Measurements from ENCODE around the gene PRELID1. TPM values are rescaled to one million over a fixed set of nuclear protein-coding genes. Genes with fewer than 3 reads are reported as not detected.
A peak's percentile ranks its signal among the peaks of the same experiment; 100 is the strongest.

PRELID1 gene
- total and polyA plus RNA-seq, 10 of the 15 experiments (the other 5 are each of a cell fraction or from before 2014, with no cell fraction given): 30.9 to 584 (median 254) TPM

DNA sequence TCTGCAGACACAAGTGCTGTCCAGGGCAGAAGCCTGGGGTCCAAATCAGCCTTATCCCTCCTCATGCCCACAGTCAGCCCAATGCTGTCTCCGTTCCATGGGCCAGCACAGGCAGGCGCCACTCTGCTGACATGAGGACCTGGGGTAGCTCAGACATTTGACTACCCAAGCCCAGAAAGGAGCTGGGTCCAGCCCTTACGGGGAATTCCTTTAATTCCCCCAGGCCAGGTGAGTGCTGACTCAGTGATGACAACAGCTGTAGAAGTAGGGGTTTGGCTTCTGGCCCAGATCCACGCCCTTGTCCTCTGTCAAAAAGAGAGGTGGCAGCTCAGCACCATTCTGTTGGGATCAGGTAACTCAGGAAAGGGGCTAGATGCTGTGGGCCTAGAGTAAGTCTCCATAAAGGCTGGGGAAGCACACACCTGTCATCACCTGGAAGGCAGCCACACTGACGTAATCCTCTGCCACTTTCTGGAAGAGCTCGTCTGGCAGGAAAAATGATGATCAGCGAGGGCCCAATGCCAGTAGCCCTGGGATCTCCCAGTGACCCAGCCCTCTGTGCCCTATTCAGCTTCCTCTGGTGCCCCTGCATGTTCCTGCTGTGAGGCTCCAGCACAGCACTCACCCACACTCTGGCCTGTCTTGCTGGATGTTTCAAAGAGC lies 2.0 kb upstream of the PRELID1 start (continued):
- TF ChIP-seq ZNF24 (IDR thresholded peaks at IDR 0.05) (no peak), NR2C2 (IDR thresholded peaks at IDR 0.05; ENCODE audit: borderline replicate concordance, control insufficient read depth, insufficient read length, low read depth) (no peak), SREBF2 (IDR thresholded peaks at IDR 0.05; ENCODE audit: low read length) (no peak), PML (IDR thresholded peaks at IDR 0.05; ENCODE audit: low read length) (no peak), IKZF1 (conservative IDR thresholded peaks at IDR 0.05) (0 out of 2 replicates have a peak, but pooled peaks have one; percentile 13), RFX5 (IDR thresholded peaks at IDR 0.05; ENCODE audit: low read depth, low read length) (no peak), NBN (IDR thresholded peaks at IDR 0.05) (no peak), SMARCA5 (IDR thresholded peaks at IDR 0.05) (no peak), ESRRA (IDR thresholded peaks at IDR 0.05; ENCODE audit: low read length) (no peak), TAF1 (IDR thresholded peaks at IDR 0.05; ENCODE audit: borderline replicate concordance, low read depth, low read length) (no peak), E4F1 (IDR thresholded peaks at IDR 0.05; ENCODE audit: borderline replicate concordance, partially characterized antibody) (no peak), ZNF384 (IDR thresholded peaks at IDR 0.05; ENCODE audit: borderline replicate concordance, low read depth, low read length) (no peak), KDM1A (IDR thresholded peaks at IDR 0.05; ENCODE audit: borderline replicate concordance) (no peak)
- TF ChIP-seq, protein P1, sequence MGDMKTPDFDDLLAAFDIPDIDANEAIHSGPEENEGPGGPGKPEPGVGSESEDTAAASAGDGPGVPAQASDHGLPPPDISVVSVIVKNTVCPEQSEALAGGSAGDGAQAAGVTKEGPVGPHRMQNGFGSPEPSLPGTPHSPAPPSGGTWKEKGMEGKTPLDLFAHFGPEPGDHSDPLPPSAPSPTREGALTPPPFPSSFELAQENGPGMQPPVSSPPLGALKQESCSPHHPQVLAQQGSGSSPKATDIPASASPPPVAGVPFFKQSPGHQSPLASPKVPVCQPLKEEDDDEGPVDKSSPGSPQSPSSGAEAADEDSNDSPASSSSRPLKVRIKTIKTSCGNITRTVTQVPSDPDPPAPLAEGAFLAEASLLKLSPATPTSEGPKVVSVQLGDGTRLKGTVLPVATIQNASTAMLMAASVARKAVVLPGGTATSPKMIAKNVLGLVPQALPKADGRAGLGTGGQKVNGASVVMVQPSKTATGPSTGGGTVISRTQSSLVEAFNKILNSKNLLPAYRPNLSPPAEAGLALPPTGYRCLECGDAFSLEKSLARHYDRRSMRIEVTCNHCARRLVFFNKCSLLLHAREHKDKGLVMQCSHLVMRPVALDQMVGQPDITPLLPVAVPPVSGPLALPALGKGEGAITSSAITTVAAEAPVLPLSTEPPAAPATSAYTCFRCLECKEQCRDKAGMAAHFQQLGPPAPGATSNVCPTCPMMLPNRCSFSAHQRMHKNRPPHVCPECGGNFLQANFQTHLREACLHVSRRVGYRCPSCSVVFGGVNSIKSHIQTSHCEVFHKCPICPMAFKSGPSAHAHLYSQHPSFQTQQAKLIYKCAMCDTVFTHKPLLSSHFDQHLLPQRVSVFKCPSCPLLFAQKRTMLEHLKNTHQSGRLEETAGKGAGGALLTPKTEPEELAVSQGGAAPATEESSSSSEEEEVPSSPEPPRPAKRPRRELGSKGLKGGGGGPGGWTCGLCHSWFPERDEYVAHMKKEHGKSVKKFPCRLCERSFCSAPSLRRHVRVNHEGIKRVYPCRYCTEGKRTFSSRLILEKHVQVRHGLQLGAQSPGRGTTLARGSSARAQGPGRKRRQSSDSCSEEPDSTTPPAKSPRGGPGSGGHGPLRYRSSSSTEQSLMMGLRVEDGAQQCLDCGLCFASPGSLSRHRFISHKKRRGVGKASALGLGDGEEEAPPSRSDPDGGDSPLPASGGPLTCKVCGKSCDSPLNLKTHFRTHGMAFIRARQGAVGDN (IDR thresholded peaks at IDR 0.05): no peak
- TF ChIP-seq, protein P2, sequence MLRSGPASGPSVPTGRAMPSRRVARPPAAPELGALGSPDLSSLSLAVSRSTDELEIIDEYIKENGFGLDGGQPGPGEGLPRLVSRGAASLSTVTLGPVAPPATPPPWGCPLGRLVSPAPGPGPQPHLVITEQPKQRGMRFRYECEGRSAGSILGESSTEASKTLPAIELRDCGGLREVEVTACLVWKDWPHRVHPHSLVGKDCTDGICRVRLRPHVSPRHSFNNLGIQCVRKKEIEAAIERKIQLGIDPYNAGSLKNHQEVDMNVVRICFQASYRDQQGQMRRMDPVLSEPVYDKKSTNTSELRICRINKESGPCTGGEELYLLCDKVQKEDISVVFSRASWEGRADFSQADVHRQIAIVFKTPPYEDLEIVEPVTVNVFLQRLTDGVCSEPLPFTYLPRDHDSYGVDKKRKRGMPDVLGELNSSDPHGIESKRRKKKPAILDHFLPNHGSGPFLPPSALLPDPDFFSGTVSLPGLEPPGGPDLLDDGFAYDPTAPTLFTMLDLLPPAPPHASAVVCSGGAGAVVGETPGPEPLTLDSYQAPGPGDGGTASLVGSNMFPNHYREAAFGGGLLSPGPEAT (IDR thresholded peaks at IDR 0.05; ENCODE audit: low read depth): no peak
- TF ChIP-seq, protein P3, sequence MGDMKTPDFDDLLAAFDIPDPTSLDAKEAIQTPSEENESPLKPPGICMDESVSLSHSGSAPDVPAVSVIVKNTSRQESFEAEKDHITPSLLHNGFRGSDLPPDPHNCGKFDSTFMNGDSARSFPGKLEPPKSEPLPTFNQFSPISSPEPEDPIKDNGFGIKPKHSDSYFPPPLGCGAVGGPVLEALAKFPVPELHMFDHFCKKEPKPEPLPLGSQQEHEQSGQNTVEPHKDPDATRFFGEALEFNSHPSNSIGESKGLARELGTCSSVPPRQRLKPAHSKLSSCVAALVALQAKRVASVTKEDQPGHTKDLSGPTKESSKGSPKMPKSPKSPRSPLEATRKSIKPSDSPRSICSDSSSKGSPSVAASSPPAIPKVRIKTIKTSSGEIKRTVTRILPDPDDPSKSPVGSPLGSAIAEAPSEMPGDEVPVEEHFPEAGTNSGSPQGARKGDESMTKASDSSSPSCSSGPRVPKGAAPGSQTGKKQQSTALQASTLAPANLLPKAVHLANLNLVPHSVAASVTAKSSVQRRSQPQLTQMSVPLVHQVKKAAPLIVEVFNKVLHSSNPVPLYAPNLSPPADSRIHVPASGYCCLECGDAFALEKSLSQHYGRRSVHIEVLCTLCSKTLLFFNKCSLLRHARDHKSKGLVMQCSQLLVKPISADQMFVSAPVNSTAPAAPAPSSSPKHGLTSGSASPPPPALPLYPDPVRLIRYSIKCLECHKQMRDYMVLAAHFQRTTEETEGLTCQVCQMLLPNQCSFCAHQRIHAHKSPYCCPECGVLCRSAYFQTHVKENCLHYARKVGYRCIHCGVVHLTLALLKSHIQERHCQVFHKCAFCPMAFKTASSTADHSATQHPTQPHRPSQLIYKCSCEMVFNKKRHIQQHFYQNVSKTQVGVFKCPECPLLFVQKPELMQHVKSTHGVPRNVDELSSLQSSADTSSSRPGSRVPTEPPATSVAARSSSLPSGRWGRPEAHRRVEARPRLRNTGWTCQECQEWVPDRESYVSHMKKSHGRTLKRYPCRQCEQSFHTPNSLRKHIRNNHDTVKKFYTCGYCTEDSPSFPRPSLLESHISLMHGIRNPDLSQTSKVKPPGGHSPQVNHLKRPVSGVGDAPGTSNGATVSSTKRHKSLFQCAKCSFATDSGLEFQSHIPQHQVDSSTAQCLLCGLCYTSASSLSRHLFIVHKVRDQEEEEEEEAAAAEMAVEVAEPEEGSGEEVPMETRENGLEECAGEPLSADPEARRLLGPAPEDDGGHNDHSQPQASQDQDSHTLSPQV (IDR thresholded peaks at IDR 0.05): no peak
- TF ChIP-seq, protein P4, sequence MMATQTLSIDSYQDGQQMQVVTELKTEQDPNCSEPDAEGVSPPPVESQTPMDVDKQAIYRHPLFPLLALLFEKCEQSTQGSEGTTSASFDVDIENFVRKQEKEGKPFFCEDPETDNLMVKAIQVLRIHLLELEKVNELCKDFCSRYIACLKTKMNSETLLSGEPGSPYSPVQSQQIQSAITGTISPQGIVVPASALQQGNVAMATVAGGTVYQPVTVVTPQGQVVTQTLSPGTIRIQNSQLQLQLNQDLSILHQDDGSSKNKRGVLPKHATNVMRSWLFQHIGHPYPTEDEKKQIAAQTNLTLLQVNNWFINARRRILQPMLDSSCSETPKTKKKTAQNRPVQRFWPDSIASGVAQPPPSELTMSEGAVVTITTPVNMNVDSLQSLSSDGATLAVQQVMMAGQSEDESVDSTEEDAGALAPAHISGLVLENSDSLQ (IDR thresholded peaks at IDR 0.05): no peak
